ENCODE measurements around the gene SLC25A34. TPM values are rescaled to one million over a fixed set of nuclear protein-coding genes. Genes with fewer than 3 reads are reported as not detected.

The SLC25A34 gene
- total RNA-seq, 1 experiment from 2014 or later: not detected

GRCh38 chr1:15727021-15727420 lies 9.0 kb upstream of the SLC25A34 start:
- Histone ChIP-seq H3K4me3 (no peak overlapping the region), H3K9me3 (no peaks in the 10 kb centered on the region), H3K36me3 (peaks cover 16% of the 10 kb centered on the region), H3K27me3 (no peaks in the 10 kb centered on the region)
- DNase-seq: no peak

DNA sequence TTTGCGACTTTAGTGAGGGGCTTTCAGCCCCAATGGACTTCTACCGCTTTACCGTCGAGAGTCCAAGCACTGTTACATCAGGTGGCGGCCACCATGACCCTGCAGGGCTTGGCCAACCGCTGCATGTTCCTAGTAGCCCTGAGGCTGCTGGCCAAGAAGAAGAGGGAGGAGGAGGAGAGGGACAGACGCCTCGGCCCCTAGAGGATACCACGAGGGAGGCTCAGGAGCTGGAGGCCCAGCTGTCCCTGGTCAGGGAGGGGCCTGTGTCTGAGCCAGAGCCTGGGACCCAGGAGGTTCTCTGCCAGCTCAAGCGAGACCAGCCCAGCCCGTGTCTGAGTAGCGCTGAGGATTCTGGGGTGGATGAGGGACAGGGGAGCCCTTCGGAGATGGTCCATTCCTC lies 8.6 kb upstream of the SLC25A34 start:
- no peak for DNase-seq

DNA sequence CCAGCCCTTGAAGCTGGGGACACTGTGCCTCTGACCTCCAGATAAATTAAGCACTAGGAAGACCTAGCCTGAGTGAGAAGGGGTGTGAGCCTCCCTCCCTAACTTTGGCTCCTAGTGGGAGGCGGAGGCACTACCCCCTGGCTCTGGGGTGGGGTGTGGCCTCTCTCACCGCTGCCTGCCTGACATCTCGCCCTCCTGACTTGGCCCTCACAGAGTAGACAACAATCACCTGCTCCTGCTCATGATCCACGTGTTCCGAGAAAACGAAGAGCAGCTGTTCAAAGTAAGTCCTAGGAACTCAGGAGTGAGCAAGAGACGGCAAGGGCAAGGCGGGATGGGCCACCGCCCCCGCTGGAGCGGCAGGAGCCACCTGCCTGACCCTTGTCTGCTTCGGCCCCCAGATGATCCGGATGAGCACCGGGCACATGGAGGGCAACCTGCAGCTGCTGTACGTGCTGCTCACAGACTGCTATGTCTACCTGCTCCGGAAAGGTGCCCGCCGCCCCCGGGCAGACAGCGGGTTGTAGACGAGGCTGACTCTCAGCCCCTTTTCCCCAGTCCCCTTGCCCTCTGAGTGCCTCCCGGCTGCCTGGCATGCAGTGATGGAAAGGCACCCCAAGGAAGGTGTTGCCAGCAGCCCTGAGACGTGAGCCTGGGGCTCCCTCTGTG lies 8.1 kb upstream of the SLC25A34 start:
- no peak for DNase-seq
- no peak overlapping the region for H3K4me3 ChIP-seq
- H3K27me3 ChIP-seq: no peaks in the 10 kb centered on the region
- no peaks in the 10 kb centered on the region for H3K9me3 ChIP-seq
- H3K36me3 ChIP-seq: peaks cover 16% of the 10 kb centered on the region

More for the DNA sequence above, 8.6 kb upstream of the SLC25A34 start:
- Histone ChIP-seq H3K4me3 (no peak overlapping the region), H3K9me3 (no peaks in the 10 kb centered on the region), H3K27me3 (no peaks in the 10 kb centered on the region), H3K36me3 (peaks cover 16% of the 10 kb centered on the region)

DNA sequence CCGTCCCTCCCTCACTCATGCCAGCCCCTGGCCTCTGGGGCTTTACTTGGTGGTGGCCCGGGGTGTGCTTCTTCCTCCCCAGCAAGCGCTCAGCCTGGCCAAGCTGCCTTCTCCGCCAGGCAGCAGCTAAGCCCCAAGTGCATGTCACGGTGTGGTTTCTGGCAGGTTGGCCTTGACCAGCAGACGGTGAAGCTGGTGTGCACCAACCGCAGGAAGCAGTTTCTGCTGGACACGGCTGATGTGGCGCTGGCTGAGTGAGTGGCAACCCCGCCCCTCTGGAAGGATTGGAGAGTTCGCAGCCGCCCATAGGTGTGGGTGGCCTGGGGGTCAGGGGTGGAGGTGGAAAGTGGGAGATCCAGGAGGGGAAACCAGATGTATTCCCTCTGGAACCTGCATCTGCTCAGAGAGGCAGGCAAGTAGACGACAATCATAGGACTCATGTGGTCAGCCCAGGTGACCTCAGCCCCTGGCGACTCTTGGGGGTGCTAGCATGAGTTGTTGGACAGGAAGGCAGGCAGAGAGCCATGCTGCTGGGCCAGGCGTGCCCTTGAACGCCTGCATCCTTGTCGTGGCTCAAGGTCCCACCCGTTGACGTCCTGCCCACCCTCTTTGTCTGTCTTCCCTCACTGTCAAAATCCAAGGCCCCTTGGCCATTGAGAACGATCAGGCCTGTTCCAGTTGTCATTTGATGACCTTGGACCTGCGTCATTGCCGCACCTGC lies 7.0 kb upstream of the SLC25A34 start:
- Histone ChIP-seq H3K36me3 (peaks cover 21% of the 10 kb centered on the region), H3K9me3 (no peaks in the 10 kb centered on the region), H3K4me3 (no peak overlapping the region), H3K27me3 (no peaks in the 10 kb centered on the region)
- DNase-seq: no peak

- Histone ChIP-seq H3K9me3 (no peaks in the 10 kb centered on the region), H3K36me3 (peaks cover 29% of the 10 kb centered on the region), H3K27me3 (no peaks in the 10 kb centered on the region), H3K4me3 (no peak overlapping the region)
- DNase-seq: no peak
Measured at GRCh38 chr1:15730423-15730822, 5.6 kb upstream of the SLC25A34 start.

DNA sequence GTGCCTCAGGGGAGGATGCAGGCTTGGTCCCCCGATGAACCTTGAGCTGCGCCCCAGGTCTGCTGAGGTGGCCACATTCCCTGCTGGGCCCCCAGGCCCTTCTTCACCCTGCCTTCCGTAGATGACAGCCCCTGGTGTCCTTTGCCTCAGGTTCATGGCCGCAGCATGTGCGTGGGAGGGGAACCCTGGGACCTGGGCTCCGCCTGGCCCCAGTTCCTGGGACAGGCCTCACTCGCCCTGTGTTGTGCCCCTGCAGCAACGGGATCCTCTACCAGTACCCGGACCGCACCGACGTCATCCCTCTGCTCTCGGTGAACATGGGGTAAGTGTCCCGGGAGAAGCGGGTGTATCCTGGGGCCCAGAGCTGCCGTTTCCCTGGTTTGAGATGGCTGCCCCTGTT lies 5.1 kb upstream of the SLC25A34 start:
- no peak for DNase-seq
- H3K27me3 ChIP-seq: no peaks in the 10 kb centered on the region
- peaks cover 29% of the 10 kb centered on the region for H3K36me3 ChIP-seq
- H3K9me3 ChIP-seq: no peaks in the 10 kb centered on the region
- no peak overlapping the region for H3K4me3 ChIP-seq

- Histone ChIP-seq H3K27me3 (no peaks in the 10 kb centered on the region), H3K9me3 (no peaks in the 10 kb centered on the region), H3K36me3 (peaks cover 29% of the 10 kb centered on the region), H3K4me3 (no peak overlapping the region)
- no peak for DNase-seq
Measured at GRCh38 chr1:15731735-15732685, 4.0 kb upstream of the SLC25A34 start.

- no peak for DNase-seq
- Histone ChIP-seq H3K9me3 (no peaks in the 10 kb centered on the region), H3K27me3 (no peaks in the 10 kb centered on the region), H3K4me3 (no peak overlapping the region), H3K36me3 (peaks cover 25% of the 10 kb centered on the region)
Measured at GRCh38 chr1:15732686-15733081, 3.4 kb upstream of the SLC25A34 start.

GRCh38 chr1:15733218-15733725 lies 2.8 kb upstream of the SLC25A34 start:
- Histone ChIP-seq H3K27me3 (no peaks in the 10 kb centered on the region), H3K36me3 (peaks cover 20% of the 10 kb centered on the region), H3K4me3 (no peak overlapping the region), H3K9me3 (no peaks in the 10 kb centered on the region)
- DNase-seq: no peak

GRCh38 chr1:15733726-15734226 lies 2.3 kb upstream of the SLC25A34 start:
- Histone ChIP-seq H3K4me3 (no peak overlapping the region), H3K9me3 (no peaks in the 10 kb centered on the region), H3K27me3 (no peaks in the 10 kb centered on the region), H3K36me3 (peaks cover 20% of the 10 kb centered on the region)
- DNase-seq: no peak

DNA sequence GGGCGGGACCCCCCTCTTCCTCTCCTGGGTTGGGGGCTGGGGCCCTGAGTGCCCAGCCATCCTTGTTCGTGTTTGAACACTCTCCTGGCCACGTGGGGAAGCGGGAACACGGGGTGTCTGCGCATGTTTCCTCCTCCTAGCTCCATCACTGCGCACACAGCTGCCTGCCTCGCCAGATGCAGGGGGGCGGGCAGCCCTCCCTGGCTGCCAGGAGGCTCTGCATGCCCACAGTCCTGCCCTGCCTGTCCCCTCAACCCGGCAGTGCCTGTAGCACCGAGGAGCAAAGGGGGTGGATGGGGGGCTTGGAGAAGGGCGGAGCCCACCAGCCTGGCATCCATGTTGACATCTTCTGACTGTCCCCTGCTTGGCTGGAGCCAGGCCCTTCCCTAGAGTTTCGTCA lies 1.8 kb upstream of the SLC25A34 start:
- Histone ChIP-seq H3K36me3 (peaks cover 20% of the 10 kb centered on the region), H3K27me3 (no peaks in the 10 kb centered on the region), H3K4me3 (no peak overlapping the region), H3K9me3 (no peaks in the 10 kb centered on the region)
- DNase-seq: no peak

- H3K4me3 ChIP-seq: no peak overlapping the region
- peaks cover 17% of the 10 kb centered on the region for H3K36me3 ChIP-seq
- H3K9me3 ChIP-seq: no peaks in the 10 kb centered on the region
- no peak for DNase-seq
- no peaks in the 10 kb centered on the region for H3K27me3 ChIP-seq
Measured at GRCh38 chr1:15734901-15735300, 1.2 kb upstream of the SLC25A34 start.

GRCh38 chr1:15735304-15736037 lies 587 bp upstream of the SLC25A34 start:
- H3K4me3 ChIP-seq: no peak overlapping the region
- no peak for DNase-seq
- H3K36me3 ChIP-seq: peaks cover 17% of the 10 kb centered on the region
- no peaks in the 10 kb centered on the region for H3K27me3 ChIP-seq
- H3K9me3 ChIP-seq: no peaks in the 10 kb centered on the region

DNA sequence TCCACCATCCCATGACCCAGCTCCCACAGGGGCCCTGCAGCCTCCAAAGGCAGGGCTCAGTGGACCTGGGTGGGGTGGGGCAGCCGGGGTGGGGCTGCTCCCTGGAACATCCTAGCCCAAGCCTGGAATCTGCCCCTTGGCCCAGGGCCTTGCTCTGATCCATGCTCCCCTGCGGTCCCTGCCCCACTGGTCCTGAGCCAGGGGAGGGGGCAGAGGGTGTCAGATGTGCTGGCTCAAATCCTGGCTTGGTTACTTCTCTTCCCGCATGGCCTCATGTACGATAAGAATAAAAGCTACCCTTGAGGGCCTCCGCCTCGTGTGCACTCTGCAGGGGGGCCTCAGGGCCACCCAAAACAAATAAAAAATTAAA lies 819 bp downstream of the SLC25A34 start:
- no peaks in the 10 kb centered on the region for H3K27me3 ChIP-seq
- no peak for DNase-seq
- no peaks in the 10 kb centered on the region for H3K9me3 ChIP-seq
- no peak overlapping the region for H3K4me3 ChIP-seq
- H3K36me3 ChIP-seq: peaks cover 13% of the 10 kb centered on the region; the same call in 1 of the 2 replicates

GRCh38 chr1:15737324-15738319 lies 1.6 kb downstream of the SLC25A34 start:
- Histone ChIP-seq H3K4me3 (no peak overlapping the region), H3K27me3 (no peaks in the 10 kb centered on the region), H3K36me3 (peaks cover 13% of the 10 kb centered on the region; the same call in 1 of the 2 replicates), H3K9me3 (no peaks in the 10 kb centered on the region)
- no peak for DNase-seq
